DMS53 treated with DMSO at 0.1 percent for 48 hours (cell line): ENCODE data around the gene KIRREL3.
"Not testable (repeated sequence)": the region's sequence is repeated elsewhere in the genome, so short reads cannot be mapped to it uniquely, and the experiment has no call there.

ENCODE experiments used
- DNase-seq: peaks from one replicate; lab custom pipeline; 2025; ENCODE audit not compliant: unreplicated experiment; lab: John Stamatoyannopoulos, UW

KIRREL3 gene

GRCh38 chr11:126373389-126374066, 627.0 kb downstream of the KIRREL3 start:
- not testable (repeated sequence) for DNase-seq
